HepG2 (cell line): ENCODE data around the gene NAPB.

Experiments used
- BRF2 ChIP-seq: sonication (generic); formaldehyde crosslinking; IDR thresholded peaks from 2 replicates; pipeline ENCODE4 v1.8.1; 2022; ENCODE audit warnings: mild to moderate bottlenecking, missing genetic modification reagents
- REST ChIP-seq, 2 experiments: IDR thresholded peaks; 2 replicates each; pipeline ENCODE4 v1.6.1; 2011 to 2012; ENCODE audit warnings: low read length in 2 of 2, borderline replicate concordance in 1 of 2, low read depth in 1 of 2, mild to moderate bottlenecking in 1 of 2, moderate library complexity in 1 of 2
- SRF ChIP-seq: IDR thresholded peaks from 2 replicates; pipeline ENCODE4 v1.6.1; 2011; ENCODE audit warnings: mild to moderate bottlenecking, low read depth, low read length, moderate library complexity
- TCF7L2 ChIP-seq: IDR thresholded peaks from 2 replicates; pipeline ENCODE4 v1.6.1; 2011; ENCODE audit warnings: mild to moderate bottlenecking, low read depth, low read length, moderate library complexity
- ZNF101 ChIP-seq: sonication (generic); formaldehyde crosslinking; IDR thresholded peaks from 2 replicates; pipeline ENCODE4 v1.4.0; 2020; ENCODE audit warnings: mild to moderate bottlenecking, low read depth, missing genetic modification reagents, borderline replicate concordance
- ZNF549 ChIP-seq: sonication (generic); formaldehyde crosslinking; IDR thresholded peaks from 2 replicates; pipeline ENCODE4 v1.5.0; 2020; ENCODE audit warnings: missing genetic modification reagents
- ZSCAN25 ChIP-seq: sonication (generic); formaldehyde crosslinking; IDR thresholded peaks from 2 replicates; pipeline ENCODE4 v1.8.0; 2022; ENCODE audit warnings: mild to moderate bottlenecking, missing genetic modification reagents
- TF ChIP-seq, protein P1 (sequence below), 2 experiments: fragments of 450-650 bp in 1 of 2; sonication (generic) in 1 of 2; formaldehyde crosslinking in 1 of 2; IDR thresholded peaks; 2 replicates each; pipeline versions ENCODE4 v1.6.1 to v1.8.0; 2016 to 2022; ENCODE audit warnings: antibody characterized with exemption in 1 of 2, mild to moderate bottlenecking in 1 of 2, missing genetic modification reagents in 1 of 2
- TF ChIP-seq, protein P2 (sequence below): sonication (generic); formaldehyde crosslinking; conservative IDR thresholded peaks from 2 replicates; pipeline ENCODE4 v1.4.0; 2020; ENCODE audit warnings: missing genetic modification reagents
- TF ChIP-seq, protein P3 (sequence below): sonication (generic); formaldehyde crosslinking; IDR thresholded peaks from 2 replicates; pipeline ENCODE4 v1.8.1; 2023; ENCODE audit warnings: missing genetic modification reagents, inconsistent platforms, borderline replicate concordance

DNA sequence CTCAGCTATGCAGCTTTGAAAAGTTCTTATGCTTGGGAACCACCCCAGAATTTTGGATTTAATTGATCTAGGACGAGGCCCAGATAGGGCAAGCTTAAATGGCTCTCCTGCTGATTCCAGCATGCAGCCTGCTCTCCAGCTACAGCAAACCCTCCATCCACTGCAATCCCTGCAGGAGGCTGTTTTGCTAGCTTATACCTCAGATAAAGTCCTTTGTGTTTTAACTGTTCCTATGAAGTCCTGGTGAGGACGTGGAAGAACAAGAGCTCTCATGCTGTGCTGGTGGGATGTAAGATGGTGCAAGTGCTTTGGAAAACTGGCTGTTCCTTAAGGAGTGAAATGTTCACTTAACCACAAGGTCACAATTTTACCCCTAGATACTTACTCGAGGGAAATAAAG is 96.2 kb downstream of the NAPB start:
- no peak for TF ChIP-seq REST (IDR thresholded peaks at IDR 0.05; ENCODE audit: borderline replicate concordance in 1 of 2, low read depth in 1 of 2, low read length in 2 of 2)
- TF ChIP-seq, protein P1, sequence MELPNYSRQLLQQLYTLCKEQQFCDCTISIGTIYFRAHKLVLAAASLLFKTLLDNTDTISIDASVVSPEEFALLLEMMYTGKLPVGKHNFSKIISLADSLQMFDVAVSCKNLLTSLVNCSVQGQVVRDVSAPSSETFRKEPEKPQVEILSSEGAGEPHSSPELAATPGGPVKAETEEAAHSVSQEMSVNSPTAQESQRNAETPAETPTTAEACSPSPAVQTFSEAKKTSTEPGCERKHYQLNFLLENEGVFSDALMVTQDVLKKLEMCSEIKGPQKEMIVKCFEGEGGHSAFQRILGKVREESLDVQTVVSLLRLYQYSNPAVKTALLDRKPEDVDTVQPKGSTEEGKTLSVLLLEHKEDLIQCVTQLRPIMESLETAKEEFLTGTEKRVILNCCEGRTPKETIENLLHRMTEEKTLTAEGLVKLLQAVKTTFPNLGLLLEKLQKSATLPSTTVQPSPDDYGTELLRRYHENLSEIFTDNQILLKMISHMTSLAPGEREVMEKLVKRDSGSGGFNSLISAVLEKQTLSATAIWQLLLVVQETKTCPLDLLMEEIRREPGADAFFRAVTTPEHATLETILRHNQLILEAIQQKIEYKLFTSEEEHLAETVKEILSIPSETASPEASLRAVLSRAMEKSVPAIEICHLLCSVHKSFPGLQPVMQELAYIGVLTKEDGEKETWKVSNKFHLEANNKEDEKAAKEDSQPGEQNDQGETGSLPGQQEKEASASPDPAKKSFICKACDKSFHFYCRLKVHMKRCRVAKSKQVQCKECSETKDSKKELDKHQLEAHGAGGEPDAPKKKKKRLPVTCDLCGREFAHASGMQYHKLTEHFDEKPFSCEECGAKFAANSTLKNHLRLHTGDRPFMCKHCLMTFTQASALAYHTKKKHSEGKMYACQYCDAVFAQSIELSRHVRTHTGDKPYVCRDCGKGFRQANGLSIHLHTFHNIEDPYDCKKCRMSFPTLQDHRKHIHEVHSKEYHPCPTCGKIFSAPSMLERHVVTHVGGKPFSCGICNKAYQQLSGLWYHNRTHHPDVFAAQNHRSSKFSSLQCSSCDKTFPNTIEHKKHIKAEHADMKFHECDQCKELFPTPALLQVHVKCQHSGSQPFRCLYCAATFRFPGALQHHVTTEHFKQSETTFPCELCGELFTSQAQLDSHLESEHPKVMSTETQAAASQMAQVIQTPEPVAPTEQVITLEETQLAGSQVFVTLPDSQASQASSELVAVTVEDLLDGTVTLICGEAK (IDR thresholded peaks at IDR 0.05): no peak
- TF ChIP-seq, protein P1 (CRISPR knock-in tag; IDR thresholded peaks at IDR 0.05): no peak
- TF ChIP-seq BRF2 (CRISPR knock-in tag): no peak
- TF ChIP-seq, protein P2, sequence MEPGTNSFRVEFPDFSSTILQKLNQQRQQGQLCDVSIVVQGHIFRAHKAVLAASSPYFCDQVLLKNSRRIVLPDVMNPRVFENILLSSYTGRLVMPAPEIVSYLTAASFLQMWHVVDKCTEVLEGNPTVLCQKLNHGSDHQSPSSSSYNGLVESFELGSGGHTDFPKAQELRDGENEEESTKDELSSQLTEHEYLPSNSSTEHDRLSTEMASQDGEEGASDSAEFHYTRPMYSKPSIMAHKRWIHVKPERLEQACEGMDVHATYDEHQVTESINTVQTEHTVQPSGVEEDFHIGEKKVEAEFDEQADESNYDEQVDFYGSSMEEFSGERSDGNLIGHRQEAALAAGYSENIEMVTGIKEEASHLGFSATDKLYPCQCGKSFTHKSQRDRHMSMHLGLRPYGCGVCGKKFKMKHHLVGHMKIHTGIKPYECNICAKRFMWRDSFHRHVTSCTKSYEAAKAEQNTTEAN: no peak
- TF ChIP-seq, protein P3, sequence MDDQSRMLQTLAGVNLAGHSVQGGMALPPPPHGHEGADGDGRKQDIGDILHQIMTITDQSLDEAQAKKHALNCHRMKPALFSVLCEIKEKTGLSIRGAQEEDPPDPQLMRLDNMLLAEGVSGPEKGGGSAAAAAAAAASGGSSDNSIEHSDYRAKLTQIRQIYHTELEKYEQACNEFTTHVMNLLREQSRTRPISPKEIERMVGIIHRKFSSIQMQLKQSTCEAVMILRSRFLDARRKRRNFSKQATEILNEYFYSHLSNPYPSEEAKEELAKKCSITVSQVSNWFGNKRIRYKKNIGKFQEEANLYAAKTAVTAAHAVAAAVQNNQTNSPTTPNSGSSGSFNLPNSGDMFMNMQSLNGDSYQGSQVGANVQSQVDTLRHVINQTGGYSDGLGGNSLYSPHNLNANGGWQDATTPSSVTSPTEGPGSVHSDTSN (CRISPR knock-in tag): no peak
- TF ChIP-seq ZNF549: no peak
- no peak for TF ChIP-seq ZSCAN25 (CRISPR knock-in tag)
- TF ChIP-seq TCF7L2: no peak
- no peak for TF ChIP-seq SRF
- no peak for TF ChIP-seq ZNF101 (CRISPR knock-in tag)
